HEK293 (cell line): ENCODE data around the gene OBSCN.

Source experiments
- ATF2 ChIP-seq: fragments of 450-650 bp; formaldehyde crosslinking; IDR thresholded peaks from 2 replicates; pipeline ENCODE4 v1.5.1; 2016; ENCODE audit warnings: missing biosample characterization, missing genetic modification characterization, low read depth
- PRDM1 ChIP-seq: fragments of 450-650 bp; formaldehyde crosslinking; IDR thresholded peaks from 2 replicates; pipeline ENCODE4; 2016; ENCODE audit warnings: missing biosample characterization, missing genetic modification characterization
- YY1 ChIP-seq: fragments of 450-650 bp; formaldehyde crosslinking; IDR thresholded peaks from 2 replicates; pipeline ENCODE4 v1.5.1; 2018; ENCODE audit warnings: missing biosample characterization, missing genetic modification characterization
- ZBTB17 ChIP-seq: fragments of 450-650 bp; formaldehyde crosslinking; IDR thresholded peaks from 2 replicates; pipeline ENCODE4 v1.5.1; 2016; ENCODE audit warnings: missing biosample characterization, missing genetic modification characterization
- ZBTB21 ChIP-seq: fragments of 450-650 bp; formaldehyde crosslinking; IDR thresholded peaks from 2 replicates; pipeline ENCODE4 v1.5.1; 2017; ENCODE audit warnings: missing biosample characterization, missing genetic modification characterization
- ZNF280C ChIP-seq: fragments of 450-650 bp; formaldehyde crosslinking; IDR thresholded peaks from 2 replicates; pipeline ENCODE4 v1.5.1; 2016; ENCODE audit warnings: missing biosample characterization, missing genetic modification characterization
- ZNF366 ChIP-seq: fragments of 450-650 bp; formaldehyde crosslinking; conservative IDR thresholded peaks from 2 replicates; pipeline ENCODE4 v1.5.1; 2016; ENCODE audit warnings: missing biosample characterization, missing genetic modification characterization
- ZNF747 ChIP-seq: fragments of 450-650 bp; formaldehyde crosslinking; IDR thresholded peaks from 2 replicates; pipeline ENCODE4 v1.5.1; 2016; ENCODE audit warnings: missing biosample characterization, missing genetic modification characterization
- ZNF792 ChIP-seq: fragments of 450-650 bp; formaldehyde crosslinking; IDR thresholded peaks from 2 replicates; pipeline ENCODE4 v1.5.1; 2016; ENCODE audit warnings: missing biosample characterization, missing genetic modification characterization
- TF ChIP-seq, protein P1 (sequence below): fragments of 450-650 bp; formaldehyde crosslinking; IDR thresholded peaks from 2 replicates; pipeline ENCODE4 v1.5.1; 2016; ENCODE audit warnings: missing biosample characterization, missing genetic modification characterization

GRCh38 chr1:228356897-228357680 is 149.2 kb downstream of the OBSCN start:
- TF ChIP-seq, protein P1, sequence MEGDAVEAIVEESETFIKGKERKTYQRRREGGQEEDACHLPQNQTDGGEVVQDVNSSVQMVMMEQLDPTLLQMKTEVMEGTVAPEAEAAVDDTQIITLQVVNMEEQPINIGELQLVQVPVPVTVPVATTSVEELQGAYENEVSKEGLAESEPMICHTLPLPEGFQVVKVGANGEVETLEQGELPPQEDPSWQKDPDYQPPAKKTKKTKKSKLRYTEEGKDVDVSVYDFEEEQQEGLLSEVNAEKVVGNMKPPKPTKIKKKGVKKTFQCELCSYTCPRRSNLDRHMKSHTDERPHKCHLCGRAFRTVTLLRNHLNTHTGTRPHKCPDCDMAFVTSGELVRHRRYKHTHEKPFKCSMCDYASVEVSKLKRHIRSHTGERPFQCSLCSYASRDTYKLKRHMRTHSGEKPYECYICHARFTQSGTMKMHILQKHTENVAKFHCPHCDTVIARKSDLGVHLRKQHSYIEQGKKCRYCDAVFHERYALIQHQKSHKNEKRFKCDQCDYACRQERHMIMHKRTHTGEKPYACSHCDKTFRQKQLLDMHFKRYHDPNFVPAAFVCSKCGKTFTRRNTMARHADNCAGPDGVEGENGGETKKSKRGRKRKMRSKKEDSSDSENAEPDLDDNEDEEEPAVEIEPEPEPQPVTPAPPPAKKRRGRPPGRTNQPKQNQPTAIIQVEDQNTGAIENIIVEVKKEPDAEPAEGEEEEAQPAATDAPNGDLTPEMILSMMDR (tag by site-specific recombination) = no peak
- no peak for TF ChIP-seq YY1 (tag by site-specific recombination)
- TF ChIP-seq ZBTB17 (tag by site-specific recombination) = no peak
- TF ChIP-seq ATF2 (tag by site-specific recombination) = no peak
- no peak for TF ChIP-seq ZNF792 (tag by site-specific recombination)
- TF ChIP-seq ZNF747 (tag by site-specific recombination) = no peak
- no peak for TF ChIP-seq ZNF366 (tag by site-specific recombination)
- TF ChIP-seq PRDM1 (tag by site-specific recombination) = no peak
- no peak for TF ChIP-seq ZBTB21
- no peak for TF ChIP-seq ZNF280C (tag by site-specific recombination)
